ENCODE measurements around the gene TOX3. TPM values are rescaled to one million over a fixed set of nuclear protein-coding genes. Genes with fewer than 3 reads are reported as not detected.

The TOX3 gene
- total and polyA plus RNA-seq, 2 experiments from 2014 or later: not detected

GRCh38 chr16:52497067-52497816 is 49.7 kb downstream of the TOX3 start:
- no peak overlapping the region for H3K27ac ChIP-seq
- H3K9ac ChIP-seq: no peak overlapping the region
- H2AFZ ChIP-seq: no peak overlapping the region
- in situ Hi-C loops (cut with MboI): no loop called here
- DNase-seq: no peak
- no peaks in the 10 kb centered on the region for H3K4me1 ChIP-seq (ENCODE audit: insufficient read depth)
- no peaks in the 10 kb centered on the region for H4K20me1 ChIP-seq (ENCODE audit: insufficient read depth)
- no peaks in the 10 kb centered on the region for H3K27me3 ChIP-seq (replicated peaks; ENCODE audit: insufficient read depth)
- no peaks in the 10 kb centered on the region for H3K79me2 ChIP-seq (ENCODE audit: insufficient read depth)
- H3K36me3 ChIP-seq (ENCODE audit: low read depth): no peaks in the 10 kb centered on the region
- H3K4me3 ChIP-seq: no peak overlapping the region
- no peaks in the 10 kb centered on the region for H3K9me3 ChIP-seq (ENCODE audit: low read depth)
- TF ChIP-seq EZH2 (IDR thresholded peaks at IDR 0.05; ENCODE audit: insufficient read depth, poor library complexity, severe bottlenecking): no peak
- TF ChIP-seq EZH2phosphoT487 (IDR thresholded peaks at IDR 0.05; ENCODE audit: insufficient read depth, low read depth): no peak
- H3K4me2 ChIP-seq (ENCODE audit: unreplicated experiment): no peak overlapping the region
- H3F3A ChIP-seq (ENCODE audit: insufficient read depth): no peaks in the 10 kb centered on the region
- 5 to 8% methylated on average over 1 of the region's 1 CpG for WGBS, 2 experiments (ENCODE audit: low coverage in 1 of 2, low lambda C conversion rate in 2 of 2, missing lambda C conversion rate in 2 of 2)
- no peaks in the 10 kb centered on the region for H3K9me2 ChIP-seq (ENCODE audit: insufficient read depth)

- no peak for TF ChIP-seq EZH2 (IDR thresholded peaks at IDR 0.05; ENCODE audit: insufficient read depth, poor library complexity, severe bottlenecking)
- TF ChIP-seq EZH2phosphoT487 (IDR thresholded peaks at IDR 0.05; ENCODE audit: insufficient read depth, low read depth): no peak
- Histone ChIP-seq H3K9me3 (ENCODE audit: low read depth) (no peaks in the 10 kb centered on the region), H3K36me3 (ENCODE audit: low read depth) (no peaks in the 10 kb centered on the region), H3K4me1 (ENCODE audit: insufficient read depth) (no peaks in the 10 kb centered on the region), H3K9me2 (ENCODE audit: insufficient read depth) (no peaks in the 10 kb centered on the region), H3K27me3 (replicated peaks; ENCODE audit: insufficient read depth) (no peaks in the 10 kb centered on the region), H3K4me3 (no peak overlapping the region), H3F3A (ENCODE audit: insufficient read depth) (no peaks in the 10 kb centered on the region), H3K27ac (no peak overlapping the region), H4K20me1 (ENCODE audit: insufficient read depth) (no peaks in the 10 kb centered on the region), H3K4me2 (ENCODE audit: unreplicated experiment) (no peak overlapping the region), H3K9ac (no peak overlapping the region), H3K79me2 (ENCODE audit: insufficient read depth) (no peaks in the 10 kb centered on the region), H2AFZ (no peak overlapping the region)
- in situ Hi-C loops (cut with MboI): no loop called here
- WGBS, 2 experiments (ENCODE audit: low coverage in 1 of 2, low lambda C conversion rate in 2 of 2, missing lambda C conversion rate in 2 of 2): 35 to 36% methylated on average over 6 of the region's 6 CpGs
- DNase-seq: no peak
Observed at GRCh38 chr16:52496051-52496876, 50.7 kb downstream of the TOX3 start.

GRCh38 chr16:52494621-52495020 is 52.3 kb downstream of the TOX3 start:
- no peak overlapping the region for H3K9ac ChIP-seq
- no peak for TF ChIP-seq EZH2 (IDR thresholded peaks at IDR 0.05; ENCODE audit: insufficient read depth, poor library complexity, severe bottlenecking)
- no peak for TF ChIP-seq EZH2phosphoT487 (IDR thresholded peaks at IDR 0.05; ENCODE audit: insufficient read depth, low read depth)
- no peaks in the 10 kb centered on the region for H4K20me1 ChIP-seq (ENCODE audit: insufficient read depth)
- H3F3A ChIP-seq (ENCODE audit: insufficient read depth): no peaks in the 10 kb centered on the region
- in situ Hi-C loops (cut with MboI): no loop called here
- no peaks in the 10 kb centered on the region for H3K9me3 ChIP-seq (ENCODE audit: low read depth)
- H3K4me2 ChIP-seq (ENCODE audit: unreplicated experiment): no peak overlapping the region
- no peak overlapping the region for H2AFZ ChIP-seq
- no peaks in the 10 kb centered on the region for H3K4me1 ChIP-seq (ENCODE audit: insufficient read depth)
- no peaks in the 10 kb centered on the region for H3K79me2 ChIP-seq (ENCODE audit: insufficient read depth)
- no peaks in the 10 kb centered on the region for H3K27me3 ChIP-seq (replicated peaks; ENCODE audit: insufficient read depth)
- no peak overlapping the region for H3K4me3 ChIP-seq
- H3K9me2 ChIP-seq (ENCODE audit: insufficient read depth): no peaks in the 10 kb centered on the region
- 48 to 53% methylated on average over 3 of the region's 3 CpGs for WGBS, 2 experiments (ENCODE audit: low coverage in 1 of 2, low lambda C conversion rate in 2 of 2, missing lambda C conversion rate in 2 of 2)
- H3K36me3 ChIP-seq (ENCODE audit: low read depth): no peaks in the 10 kb centered on the region
- no peak for DNase-seq
- H3K27ac ChIP-seq: no peak overlapping the region

GRCh38 chr16:52494145-52494544 is 52.8 kb downstream of the TOX3 start:
- Histone ChIP-seq H3K36me3 (ENCODE audit: low read depth) (no peaks in the 10 kb centered on the region), H4K20me1 (ENCODE audit: insufficient read depth) (no peaks in the 10 kb centered on the region), H3K4me3 (no peak overlapping the region), H3K9me2 (ENCODE audit: insufficient read depth) (no peaks in the 10 kb centered on the region), H3K4me1 (ENCODE audit: insufficient read depth) (no peaks in the 10 kb centered on the region), H3K9me3 (ENCODE audit: low read depth) (no peaks in the 10 kb centered on the region), H3K27me3 (replicated peaks; ENCODE audit: insufficient read depth) (no peaks in the 10 kb centered on the region), H3F3A (ENCODE audit: insufficient read depth) (no peaks in the 10 kb centered on the region), H2AFZ (no peak overlapping the region), H3K9ac (no peak overlapping the region), H3K4me2 (ENCODE audit: unreplicated experiment) (no peak overlapping the region), H3K79me2 (ENCODE audit: insufficient read depth) (no peaks in the 10 kb centered on the region), H3K27ac (no peak overlapping the region)
- in situ Hi-C loops (cut with MboI): no loop called here
- WGBS, 2 experiments (ENCODE audit: low coverage in 1 of 2, low lambda C conversion rate in 2 of 2, missing lambda C conversion rate in 2 of 2): 16 to 19% methylated on average over 4 of the region's 4 CpGs
- TF ChIP-seq EZH2phosphoT487 (IDR thresholded peaks at IDR 0.05; ENCODE audit: insufficient read depth, low read depth): no peak
- TF ChIP-seq EZH2 (IDR thresholded peaks at IDR 0.05; ENCODE audit: insufficient read depth, poor library complexity, severe bottlenecking): no peak
- DNase-seq: no peak
